HG03469 (cell line): ENCODE measurements around the gene SLC13A3.

Experiments
- ATAC-seq: cut with Tn5 transposase; IDR thresholded peaks from one replicate; pipeline ENCODE4 v1.9.1; 2021; ENCODE audit warnings: mild to moderate bottlenecking, moderate library complexity, moderate number of reproducible peaks; ENCODE audit not compliant: unreplicated experiment

SLC13A3 gene

DNA sequence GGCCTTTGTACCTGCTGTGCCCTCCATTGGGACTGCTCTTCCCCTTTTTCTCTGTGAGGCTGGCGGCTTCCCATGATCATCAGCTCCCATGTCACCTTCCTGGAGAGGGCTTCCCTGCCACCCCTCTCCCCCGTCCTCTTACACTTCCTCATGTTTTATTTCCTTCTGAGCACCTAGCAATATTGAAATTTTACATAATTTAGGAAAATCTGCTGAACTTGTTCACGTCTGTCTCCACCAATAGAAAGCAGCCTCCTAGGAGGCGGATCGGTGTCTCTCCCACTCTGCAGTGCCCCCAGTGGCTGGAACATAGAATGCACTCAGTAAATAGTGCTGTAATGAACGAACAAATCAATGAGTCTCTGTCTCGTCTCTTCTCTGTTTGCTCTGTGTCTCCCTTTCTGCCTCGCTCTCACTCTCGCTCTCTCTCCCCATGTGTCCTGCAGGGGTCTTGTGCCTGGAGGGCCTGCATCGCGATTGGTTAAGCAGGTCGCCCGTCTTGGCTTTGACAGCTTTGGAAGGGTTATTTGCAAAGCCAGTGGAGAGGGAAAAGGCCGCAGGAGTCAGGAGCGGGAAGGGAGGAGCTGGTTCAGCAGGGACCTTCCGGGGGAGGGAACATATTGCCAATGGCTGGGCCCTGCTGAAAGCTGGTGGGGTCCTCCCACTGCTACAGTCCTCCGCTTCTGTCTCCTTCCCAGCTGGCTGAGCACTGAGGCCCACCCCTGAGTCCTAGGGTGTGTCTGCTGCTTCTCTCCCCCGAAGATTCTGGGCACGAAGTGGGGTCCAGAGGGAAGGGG, 88.7 kb downstream of the SLC13A3 start:
- ATAC-seq = no peak

DNA sequence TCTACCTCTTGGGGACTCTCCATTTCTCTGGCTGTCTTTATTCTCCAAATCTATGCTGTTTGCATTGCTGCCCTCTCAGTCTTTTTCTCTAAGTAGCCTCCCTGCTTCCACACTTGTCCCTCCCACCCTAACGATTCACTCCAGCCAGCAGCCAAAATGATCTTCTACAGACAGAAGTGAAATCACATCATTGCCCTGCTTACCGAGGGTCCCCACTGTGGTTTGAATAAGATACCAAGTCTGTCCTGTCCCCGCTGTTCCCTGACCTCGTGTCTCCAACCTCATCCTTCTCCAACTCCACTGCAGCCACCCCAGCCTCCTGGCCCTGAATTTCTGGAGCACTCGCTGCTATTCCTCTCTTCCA, 89.3 kb downstream of the SLC13A3 start:
- ATAC-seq = no peak

DNA sequence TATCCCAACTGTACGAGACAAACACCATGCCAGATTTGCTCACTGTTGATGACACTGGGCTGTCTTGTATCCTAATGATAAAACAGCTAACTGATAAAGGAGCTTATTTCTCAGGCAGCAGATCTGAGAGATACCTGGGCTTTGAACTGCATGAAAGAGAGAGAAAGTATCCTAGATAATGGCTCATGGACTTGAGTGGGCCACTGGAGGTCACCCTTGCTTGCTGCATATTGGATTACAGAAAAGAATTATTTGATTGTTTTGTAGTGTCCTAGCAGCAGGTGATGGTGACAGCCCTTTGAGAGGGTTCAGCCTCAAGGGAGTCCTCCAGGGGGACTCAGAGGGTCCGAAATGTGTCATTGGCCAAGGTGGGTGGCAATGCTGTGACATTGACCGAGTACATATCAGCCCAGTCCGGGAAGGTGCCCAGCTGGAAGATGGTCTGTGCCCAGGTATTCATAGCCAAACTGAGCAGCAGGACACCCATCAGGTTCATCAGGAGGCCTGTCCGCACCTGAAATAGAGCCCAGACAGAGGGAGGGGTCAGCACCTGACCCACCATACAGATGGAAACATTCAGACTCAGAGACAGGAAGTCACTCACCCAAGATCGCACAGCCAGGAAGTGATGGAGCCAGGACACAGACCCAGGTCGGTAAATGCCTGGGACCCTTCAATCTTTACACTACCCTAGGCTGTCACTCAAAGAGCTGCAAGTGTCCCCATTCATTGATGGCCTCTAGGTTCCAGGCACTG, 91.4 kb downstream of the SLC13A3 start:
- ATAC-seq = no peak

DNA sequence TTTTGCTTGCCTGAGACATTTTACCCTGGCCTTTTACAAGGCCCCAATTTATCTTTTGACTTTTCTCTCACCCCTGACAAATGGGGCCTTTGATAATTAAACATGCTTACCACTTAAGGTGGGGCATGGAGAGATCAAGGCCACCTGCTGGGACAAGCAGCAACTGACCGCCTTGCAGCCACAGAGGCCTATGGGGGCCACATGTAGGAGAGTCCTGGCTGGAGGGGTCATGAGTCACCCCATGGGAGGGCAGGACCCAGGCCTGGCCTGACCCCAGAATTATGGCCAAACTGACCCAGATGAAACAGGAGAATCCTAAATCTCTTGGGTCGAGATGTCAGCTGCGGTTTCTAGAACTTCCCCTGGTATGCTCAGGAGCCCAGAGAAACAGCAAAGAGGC, 92.3 kb downstream of the SLC13A3 start:
- ATAC-seq = no peak

- no peak for ATAC-seq
Observed at GRCh38 chr20:46558511-46558959, 92.7 kb downstream of the SLC13A3 start.

DNA sequence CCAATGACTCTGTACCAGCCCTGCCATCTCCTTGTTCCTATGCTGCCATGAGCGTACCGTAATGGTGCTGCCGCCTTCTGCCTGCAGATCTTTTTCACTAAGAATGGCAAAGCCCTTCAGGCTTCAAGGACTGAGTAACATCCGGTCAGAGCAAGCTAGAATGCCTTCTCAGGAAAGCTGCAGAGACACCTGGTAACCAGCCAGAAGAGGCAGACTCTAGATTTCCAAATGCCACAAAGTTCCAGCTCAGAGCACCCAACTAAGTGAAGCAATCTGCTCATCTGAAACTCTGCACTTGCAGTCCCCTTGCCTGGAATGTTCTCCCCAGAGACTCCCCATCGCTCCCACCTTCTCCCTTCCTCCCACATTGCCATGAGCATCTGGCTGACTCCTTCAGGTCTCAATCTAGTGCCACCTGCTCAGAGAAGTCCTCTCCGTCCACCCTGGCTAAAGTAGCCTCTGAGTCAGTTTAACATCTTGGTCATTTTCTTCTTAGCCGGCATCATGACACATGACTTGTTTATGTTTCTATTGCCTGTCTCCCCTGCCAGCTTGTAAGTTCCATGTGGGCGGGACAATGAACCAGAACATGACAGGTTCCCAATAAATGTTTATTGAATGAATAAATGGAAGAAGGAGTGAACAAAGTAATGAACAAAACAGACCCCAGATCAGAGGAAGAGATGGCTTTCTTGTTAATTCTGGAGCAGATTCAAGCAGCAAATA, 93.9 kb downstream of the SLC13A3 start:
- ATAC-seq = no peak

GRCh38 chr20:46555370-46555956, 95.8 kb downstream of the SLC13A3 start:
- no peak for ATAC-seq

DNA sequence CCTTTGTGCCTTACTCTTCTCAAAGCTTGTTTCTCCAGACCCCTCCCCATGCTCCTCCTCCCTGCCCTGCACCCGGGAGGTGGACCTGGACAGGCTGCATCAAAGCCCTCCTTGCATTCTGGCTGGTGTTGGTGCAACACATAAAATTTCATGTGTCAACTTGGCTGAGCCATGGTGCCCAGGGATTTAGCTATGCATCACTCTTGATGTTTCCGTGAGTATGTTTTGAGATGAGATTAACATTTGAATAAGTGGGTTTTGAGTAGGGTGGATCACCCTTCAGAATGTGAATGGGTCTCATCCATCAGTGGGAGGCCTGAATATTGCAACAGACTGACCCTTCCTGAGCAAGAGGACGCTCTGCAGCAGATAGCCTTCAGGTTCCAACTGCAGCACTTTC, 96.4 kb downstream of the SLC13A3 start:
- no peak for ATAC-seq

- no peak for ATAC-seq
Observed at GRCh38 chr20:46553926-46554325, 97.3 kb downstream of the SLC13A3 start.

GRCh38 chr20:46552460-46553420, 98.5 kb downstream of the SLC13A3 start:
- ATAC-seq = no peak

- no peak for ATAC-seq
Observed at GRCh38 chr20:46551522-46552381, 99.5 kb downstream of the SLC13A3 start.

- no peak for ATAC-seq
Observed at GRCh38 chr20:46550461-46550860, 100.8 kb downstream of the SLC13A3 start, which contains the start of gene OCSTAMP. OCSTAMP (minus strand) TSS chr20:46550654; CDS start chr20:46550560, 94 bp downstream.

DNA sequence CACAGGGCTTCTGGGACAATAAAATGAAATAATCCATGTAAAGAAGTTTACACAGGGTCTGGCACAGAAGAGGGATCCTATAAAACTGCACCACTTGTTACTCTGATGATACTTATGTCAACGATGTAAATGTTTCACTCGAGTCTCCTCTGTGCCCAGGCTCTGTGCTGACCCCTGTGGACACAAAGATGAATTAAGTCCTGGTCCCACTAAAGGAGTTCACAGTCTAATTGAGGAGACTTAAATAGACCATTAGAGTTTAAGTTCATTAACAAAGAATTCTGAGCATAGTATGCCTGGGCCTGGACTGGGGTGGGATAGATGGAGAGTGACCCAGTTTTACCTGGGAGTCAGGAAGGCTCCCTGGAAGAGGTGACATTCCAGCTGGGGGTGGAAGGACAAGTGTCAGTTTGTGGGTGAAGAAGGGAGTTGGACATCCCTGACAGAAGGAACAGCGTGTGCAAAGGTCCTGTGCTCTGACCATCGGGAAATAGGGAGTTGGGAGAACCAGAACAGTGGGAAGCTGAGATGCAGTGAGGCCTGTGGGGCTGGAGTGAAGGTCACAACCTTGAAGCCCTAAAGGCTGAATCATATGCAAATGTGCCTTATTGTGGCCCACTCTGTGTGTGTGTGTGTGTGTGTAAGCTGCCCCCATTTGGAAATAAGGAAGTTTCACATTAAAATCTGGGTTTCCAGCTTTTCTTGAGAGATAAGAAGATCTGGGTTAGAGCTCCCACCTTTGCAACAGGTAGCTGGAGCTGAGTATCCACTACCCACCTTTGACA, 101.9 kb downstream of the SLC13A3 start:
- ATAC-seq = no peak

DNA sequence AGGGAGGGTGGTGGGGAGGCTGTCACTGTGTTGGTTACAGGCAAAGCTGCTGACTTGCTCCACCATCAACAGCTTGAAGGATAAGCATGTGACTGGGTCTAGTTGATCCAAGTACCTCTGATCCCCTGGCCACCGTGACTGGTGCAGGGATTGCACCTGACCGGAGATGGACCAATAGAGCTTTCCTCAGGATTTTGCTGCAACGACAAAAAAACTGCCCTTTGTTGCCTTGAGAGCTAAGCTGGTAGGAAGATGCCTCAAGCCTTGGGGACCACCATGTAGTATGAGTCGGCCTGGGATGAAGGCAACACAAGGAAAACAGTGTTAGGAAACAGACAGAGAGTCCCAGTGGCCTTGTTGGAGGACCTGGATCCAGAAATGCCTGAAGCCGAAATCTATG, 102.6 kb downstream of the SLC13A3 start:
- ATAC-seq = no peak

- no peak for ATAC-seq
Observed at GRCh38 chr20:46547995-46548394, 103.3 kb downstream of the SLC13A3 start.

GRCh38 chr20:46546936-46547335, 104.3 kb downstream of the SLC13A3 start:
- ATAC-seq = no peak

GRCh38 chr20:46546298-46546697, 105.0 kb downstream of the SLC13A3 start:
- ATAC-seq = no peak

GRCh38 chr20:46545827-46546138, 105.5 kb downstream of the SLC13A3 start:
- ATAC-seq = no peak
